GM18867 (cell line): ENCODE data around the gene BCR.
"Not testable (repeated sequence)": the region's sequence is repeated elsewhere in the genome, so short reads cannot be mapped to it uniquely, and the experiment has no call there.

Experiments
- ATAC-seq: cut with Tn5 transposase; IDR thresholded peaks from one replicate; pipeline ENCODE4 v1.9.1; 2021; ENCODE audit warnings: mild to moderate bottlenecking, moderate library complexity; ENCODE audit not compliant: unreplicated experiment

Gene BCR

GRCh38 chr22:23309261-23309660 lies 129.0 kb downstream of the BCR start:
- ATAC-seq, result not testable (repeated sequence)

- ATAC-seq, result not testable (repeated sequence)
Observed at GRCh38 chr22:23310443-23311097, 130.3 kb downstream of the BCR start.

GRCh38 chr22:23311635-23312420 lies 131.5 kb downstream of the BCR start:
- not testable (repeated sequence) for ATAC-seq

GRCh38 chr22:23313791-23314567 lies 133.7 kb downstream of the BCR start:
- ATAC-seq, result no peak

- no peak for ATAC-seq
Observed at GRCh38 chr22:23315341-23315917, 135.1 kb downstream of the BCR start.

GRCh38 chr22:23316596-23316995 lies 136.3 kb downstream of the BCR start:
- not testable (repeated sequence) for ATAC-seq

- not testable (repeated sequence) for ATAC-seq
Observed at GRCh38 chr22:23318316-23318715, 138.0 kb downstream of the BCR start.

- not testable (repeated sequence) for ATAC-seq
Observed at GRCh38 chr22:23322497-23323080, 142.3 kb downstream of the BCR start.

- not testable (repeated sequence) for ATAC-seq
Observed at GRCh38 chr22:23323960-23324688, 143.8 kb downstream of the BCR start.

- ATAC-seq, result no peak
Observed at GRCh38 chr22:23325183-23325582, 144.9 kb downstream of the BCR start.

- not testable (repeated sequence) for ATAC-seq
Observed at GRCh38 chr22:23333822-23334221, 153.5 kb downstream of the BCR start.

GRCh38 chr22:23337672-23338071 lies 157.4 kb downstream of the BCR start:
- ATAC-seq, result not testable (repeated sequence)

GRCh38 chr22:23341942-23342695 lies 161.8 kb downstream of the BCR start:
- not testable (repeated sequence) for ATAC-seq

GRCh38 chr22:23351321-23351720 lies 171.0 kb downstream of the BCR start:
- ATAC-seq, result no peak

GRCh38 chr22:23353004-23353403 lies 172.7 kb downstream of the BCR start:
- no peak for ATAC-seq

- ATAC-seq, result no peak
Observed at GRCh38 chr22:23353696-23354095, 173.4 kb downstream of the BCR start.

- ATAC-seq, result no peak
Observed at GRCh38 chr22:23356094-23356493, 175.8 kb downstream of the BCR start.

GRCh38 chr22:23357053-23357452 lies 176.7 kb downstream of the BCR start:
- no peak for ATAC-seq

GRCh38 chr22:23359583-23360123 lies 179.3 kb downstream of the BCR start:
- ATAC-seq, result no peak
